HepG2 (cell line): Measurements from ENCODE around the gene EEPD1. TPM values are rescaled to one million over a fixed set of nuclear protein-coding genes. Genes with fewer than 3 reads are reported as not detected.
A peak's percentile ranks its signal among the peaks of the same experiment; 100 is the strongest.

Experiments
- EHMT2 ChIP-seq: fragments of 200-600 bp; sonication (generic); IDR thresholded peaks from 2 replicates; pipeline ENCODE4 v1.7.0; 2017; ENCODE audit warnings: antibody characterized with exemption, low read depth, low read length, borderline replicate concordance
- FLYWCH1 ChIP-seq: sonication (generic); formaldehyde crosslinking; IDR thresholded peaks from 2 replicates; pipeline ENCODE4 v1.8.1; 2023; ENCODE audit warnings: mild to moderate bottlenecking, missing genetic modification reagents
- KDM1A ChIP-seq: IDR thresholded peaks from 2 replicates; pipeline ENCODE4 v1.6.1; 2016; ENCODE audit warnings: missing compliant biosample characterization
- MIER2 ChIP-seq: IDR thresholded peaks from 2 replicates; pipeline ENCODE4 v1.6.1; 2016; ENCODE audit warnings: missing biosample characterization, missing genetic modification reagents
- NAIF1 ChIP-seq: sonication (generic); formaldehyde crosslinking; IDR thresholded peaks from 2 replicates; pipeline ENCODE4 v1.5.0; 2020; ENCODE audit warnings: mild to moderate bottlenecking, missing genetic modification reagents, borderline replicate concordance
- POGZ ChIP-seq: sonication (generic); formaldehyde crosslinking; IDR thresholded peaks from 2 replicates; pipeline ENCODE4 v1.4.0; 2020; ENCODE audit warnings: mild to moderate bottlenecking, missing genetic modification reagents
- TBL1XR1 ChIP-seq: fragments of 150-350 bp; IDR thresholded peaks from 2 replicates; pipeline ENCODE4 v1.6.1; 2014; ENCODE audit warnings: borderline replicate concordance, low read length; ENCODE audit not compliant: partially characterized antibody
- ZNF232 ChIP-seq: sonication (generic); formaldehyde crosslinking; IDR thresholded peaks from 2 replicates; pipeline ENCODE4 v1.4.0; 2020; ENCODE audit warnings: missing genetic modification reagents, borderline replicate concordance
- ZNF350 ChIP-seq: sonication (generic); formaldehyde crosslinking; IDR thresholded peaks from 2 replicates; pipeline ENCODE4 v1.4.0; 2020; ENCODE audit warnings: mild to moderate bottlenecking, low read depth, missing genetic modification reagents, borderline replicate concordance
- ZNF704 ChIP-seq: sonication (generic); formaldehyde crosslinking; IDR thresholded peaks from 2 replicates; pipeline ENCODE4 v1.8.1; 2023; ENCODE audit warnings: mild to moderate bottlenecking, inconsistent platforms, moderate library complexity, missing genetic modification reagents, borderline replicate concordance
- ZNF710 ChIP-seq: sonication (generic); formaldehyde crosslinking; IDR thresholded peaks from 2 replicates; pipeline ENCODE4 v1.5.0; 2020; ENCODE audit warnings: mild to moderate bottlenecking, missing genetic modification reagents, borderline replicate concordance
- polyA plus RNA-seq, 8 experiments: library from polyadenylated mRNA; depleted of rRNA in 3 of 8; stranded (reverse) in 7 of 8; unstranded in 1 of 8; fragments of >200 nt; fragmentation: Illumina TruSeq in 4 of 8; extraction: Trizol in 4 of 8; gene quantifications; 2 replicates each; pipeline versions ENCODE4 v1.2.1 to v1.2.3, GENCODE V29; 2011 to 2016; ENCODE audit warnings: low read depth in 4 of 8, missing spikeins in 1 of 8, mixed read lengths in 1 of 8; ENCODE audit not compliant: insufficient read depth in 1 of 8
- total RNA-seq, 5 experiments: library from RNA; depleted of rRNA; stranded (reverse); fragments of >200 nt; fragmentation: Illumina TruSeq; extraction: Trizol; gene quantifications; 2 replicates each; pipeline ENCODE4 v1.2.3, GENCODE V29; 2016; ENCODE audit warnings: low read depth in 1 of 5
- TF ChIP-seq, protein P1 (sequence below): sonication (generic); formaldehyde crosslinking; IDR thresholded peaks from 2 replicates; pipeline ENCODE4 v1.5.0; 2020; ENCODE audit warnings: mild to moderate bottlenecking, missing genetic modification reagents
- TF ChIP-seq, protein P2 (sequence below): sonication (generic); formaldehyde crosslinking; IDR thresholded peaks from 2 replicates; pipeline ENCODE4 v1.4.0; 2020; ENCODE audit warnings: mild to moderate bottlenecking, missing genetic modification reagents
- TF ChIP-seq, protein P3 (sequence below): sonication (generic); formaldehyde crosslinking; IDR thresholded peaks from 2 replicates; pipeline ENCODE4 v1.4.0; 2020; ENCODE audit warnings: missing genetic modification reagents
- TF ChIP-seq, protein P4 (sequence below): sonication (generic); formaldehyde crosslinking; IDR thresholded peaks from 2 replicates; pipeline ENCODE4 v1.9.0; 2022; ENCODE audit warnings: missing genetic modification reagents, mild to moderate bottlenecking, borderline replicate concordance

The EEPD1 gene
- total and polyA plus RNA-seq, 2 of the 13 experiments (the other 11 are each of a cell fraction or from before 2014, with no cell fraction given): 10.1 to 16.4 TPM

DNA sequence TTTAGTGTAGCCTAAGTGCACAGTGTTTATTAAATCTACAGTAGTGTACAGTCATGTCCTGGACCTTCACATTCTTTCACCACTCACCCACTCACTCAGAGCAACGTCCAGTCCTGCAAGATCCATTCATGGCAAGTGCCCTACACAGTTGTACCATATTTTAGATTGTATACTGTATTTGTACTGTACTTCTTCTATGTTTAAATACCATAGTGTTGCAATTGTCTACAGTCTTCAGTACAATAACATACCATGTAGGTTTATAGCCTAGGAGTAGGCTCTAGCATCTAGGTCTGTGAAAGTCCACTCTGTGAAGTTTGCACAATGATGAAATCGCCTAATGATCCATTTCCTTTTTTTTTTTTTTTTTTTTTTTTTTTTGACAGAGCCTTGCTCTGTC lies 12.0 kb downstream of the EEPD1 start (continued):
- TF ChIP-seq NAIF1 (CRISPR knock-in tag) (no peak), EHMT2 (no peak; the same call in 1 of the 2 replicates), ZNF232 (CRISPR knock-in tag) (no peak), TBL1XR1 (no peak), ZNF704 (CRISPR knock-in tag) (no peak), MIER2 (no peak), KDM1A (CRISPR knock-in tag) (0 out of 2 replicates have a peak, but pooled peaks have one; percentile 23), POGZ (CRISPR knock-in tag) (no peak), ZNF710 (CRISPR knock-in tag) (no peak), ZNF350 (no peak), FLYWCH1 (no peak)
- TF ChIP-seq, protein P1, sequence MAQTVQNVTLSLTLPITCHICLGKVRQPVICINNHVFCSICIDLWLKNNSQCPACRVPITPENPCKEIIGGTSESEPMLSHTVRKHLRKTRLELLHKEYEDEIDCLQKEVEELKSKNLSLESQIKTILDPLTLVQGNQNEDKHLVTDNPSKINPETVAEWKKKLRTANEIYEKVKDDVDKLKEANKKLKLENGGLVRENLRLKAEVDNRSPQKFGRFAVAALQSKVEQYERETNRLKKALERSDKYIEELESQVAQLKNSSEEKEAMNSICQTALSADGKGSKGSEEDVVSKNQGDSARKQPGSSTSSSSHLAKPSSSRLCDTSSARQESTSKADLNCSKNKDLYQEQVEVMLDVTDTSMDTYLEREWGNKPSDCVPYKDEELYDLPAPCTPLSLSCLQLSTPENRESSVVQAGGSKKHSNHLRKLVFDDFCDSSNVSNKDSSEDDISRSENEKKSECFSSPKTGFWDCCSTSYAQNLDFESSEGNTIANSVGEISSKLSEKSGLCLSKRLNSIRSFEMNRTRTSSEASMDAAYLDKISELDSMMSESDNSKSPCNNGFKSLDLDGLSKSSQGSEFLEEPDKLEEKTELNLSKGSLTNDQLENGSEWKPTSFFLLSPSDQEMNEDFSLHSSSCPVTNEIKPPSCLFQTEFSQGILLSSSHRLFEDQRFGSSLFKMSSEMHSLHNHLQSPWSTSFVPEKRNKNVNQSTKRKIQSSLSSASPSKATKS (CRISPR knock-in tag): no peak
- TF ChIP-seq, protein P2, sequence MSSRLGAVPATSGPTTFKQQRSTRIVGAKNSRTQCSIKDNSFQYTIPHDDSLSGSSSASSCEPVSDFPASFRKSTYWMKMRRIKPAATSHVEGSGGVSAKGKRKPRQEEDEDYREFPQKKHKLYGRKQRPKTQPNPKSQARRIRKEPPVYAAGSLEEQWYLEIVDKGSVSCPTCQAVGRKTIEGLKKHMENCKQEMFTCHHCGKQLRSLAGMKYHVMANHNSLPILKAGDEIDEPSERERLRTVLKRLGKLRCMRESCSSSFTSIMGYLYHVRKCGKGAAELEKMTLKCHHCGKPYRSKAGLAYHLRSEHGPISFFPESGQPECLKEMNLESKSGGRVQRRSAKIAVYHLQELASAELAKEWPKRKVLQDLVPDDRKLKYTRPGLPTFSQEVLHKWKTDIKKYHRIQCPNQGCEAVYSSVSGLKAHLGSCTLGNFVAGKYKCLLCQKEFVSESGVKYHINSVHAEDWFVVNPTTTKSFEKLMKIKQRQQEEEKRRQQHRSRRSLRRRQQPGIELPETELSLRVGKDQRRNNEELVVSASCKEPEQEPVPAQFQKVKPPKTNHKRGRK (CRISPR knock-in tag): no peak
- TF ChIP-seq, protein P3, sequence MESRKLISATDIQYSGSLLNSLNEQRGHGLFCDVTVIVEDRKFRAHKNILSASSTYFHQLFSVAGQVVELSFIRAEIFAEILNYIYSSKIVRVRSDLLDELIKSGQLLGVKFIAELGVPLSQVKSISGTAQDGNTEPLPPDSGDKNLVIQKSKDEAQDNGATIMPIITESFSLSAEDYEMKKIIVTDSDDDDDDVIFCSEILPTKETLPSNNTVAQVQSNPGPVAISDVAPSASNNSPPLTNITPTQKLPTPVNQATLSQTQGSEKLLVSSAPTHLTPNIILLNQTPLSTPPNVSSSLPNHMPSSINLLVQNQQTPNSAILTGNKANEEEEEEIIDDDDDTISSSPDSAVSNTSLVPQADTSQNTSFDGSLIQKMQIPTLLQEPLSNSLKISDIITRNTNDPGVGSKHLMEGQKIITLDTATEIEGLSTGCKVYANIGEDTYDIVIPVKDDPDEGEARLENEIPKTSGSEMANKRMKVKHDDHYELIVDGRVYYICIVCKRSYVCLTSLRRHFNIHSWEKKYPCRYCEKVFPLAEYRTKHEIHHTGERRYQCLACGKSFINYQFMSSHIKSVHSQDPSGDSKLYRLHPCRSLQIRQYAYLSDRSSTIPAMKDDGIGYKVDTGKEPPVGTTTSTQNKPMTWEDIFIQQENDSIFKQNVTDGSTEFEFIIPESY (CRISPR knock-in tag): no peak
- TF ChIP-seq, protein P4, sequence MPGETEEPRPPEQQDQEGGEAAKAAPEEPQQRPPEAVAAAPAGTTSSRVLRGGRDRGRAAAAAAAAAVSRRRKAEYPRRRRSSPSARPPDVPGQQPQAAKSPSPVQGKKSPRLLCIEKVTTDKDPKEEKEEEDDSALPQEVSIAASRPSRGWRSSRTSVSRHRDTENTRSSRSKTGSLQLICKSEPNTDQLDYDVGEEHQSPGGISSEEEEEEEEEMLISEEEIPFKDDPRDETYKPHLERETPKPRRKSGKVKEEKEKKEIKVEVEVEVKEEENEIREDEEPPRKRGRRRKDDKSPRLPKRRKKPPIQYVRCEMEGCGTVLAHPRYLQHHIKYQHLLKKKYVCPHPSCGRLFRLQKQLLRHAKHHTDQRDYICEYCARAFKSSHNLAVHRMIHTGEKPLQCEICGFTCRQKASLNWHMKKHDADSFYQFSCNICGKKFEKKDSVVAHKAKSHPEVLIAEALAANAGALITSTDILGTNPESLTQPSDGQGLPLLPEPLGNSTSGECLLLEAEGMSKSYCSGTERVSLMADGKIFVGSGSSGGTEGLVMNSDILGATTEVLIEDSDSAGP (CRISPR knock-in tag): no peak
